ENCODE data around the gene AFDN. TPM values are rescaled to one million over a fixed set of nuclear protein-coding genes. Genes with fewer than 3 reads are reported as not detected.

Gene AFDN
- total RNA-seq, 1 experiment from 2014 or later = 182 TPM

Other genes starting within 250 kb of the AFDN start
- gene KIF25, start 170.8 kb downstream of the AFDN start, total RNA-seq (2021) = 0.28 to 1.1 TPM (median 0.71 TPM) in 3 replicates